ENCODE measurements around the gene ENTPD5.
A peak's percentile ranks its signal among the peaks of the same experiment; 100 is the strongest.

Gene ENTPD5

GRCh38 chr14:73988065-73988464 is 31.0 kb downstream of the ENTPD5 start:
- peaks cover 18 to 34% of the 10 kb centered on the region in 2 donors for H3K36me3 ChIP-seq (ENCODE audit: control insufficient read depth in 1 of 2, insufficient read depth in 2 of 2, low read length in 2 of 2)
- H3K9ac ChIP-seq (ENCODE audit: low read depth in 1 of 2, low read length in 2 of 2), result no peak overlapping the region
- no peak overlapping the region for H3K27ac ChIP-seq (ENCODE audit: low read depth, low read length)
- no peak overlapping the region for H3K4me3 ChIP-seq (ENCODE audit: low read depth in 1 of 2, low read length in 2 of 2)
- H3K9me3 ChIP-seq (ENCODE audit: control insufficient read depth in 1 of 2, low read length in 2 of 2), result no peaks in the 10 kb centered on the region
- H3K27me3 ChIP-seq (ENCODE audit: control insufficient read depth in 1 of 2, insufficient read depth in 2 of 2, low read length in 2 of 2), result no peaks in the 10 kb centered on the region
- peaks cover 0 to 5% of the 10 kb centered on the region in 2 donors for H3K4me1 ChIP-seq (ENCODE audit: control insufficient read depth in 1 of 2, insufficient read depth in 2 of 2, low read length in 2 of 2)

DNA sequence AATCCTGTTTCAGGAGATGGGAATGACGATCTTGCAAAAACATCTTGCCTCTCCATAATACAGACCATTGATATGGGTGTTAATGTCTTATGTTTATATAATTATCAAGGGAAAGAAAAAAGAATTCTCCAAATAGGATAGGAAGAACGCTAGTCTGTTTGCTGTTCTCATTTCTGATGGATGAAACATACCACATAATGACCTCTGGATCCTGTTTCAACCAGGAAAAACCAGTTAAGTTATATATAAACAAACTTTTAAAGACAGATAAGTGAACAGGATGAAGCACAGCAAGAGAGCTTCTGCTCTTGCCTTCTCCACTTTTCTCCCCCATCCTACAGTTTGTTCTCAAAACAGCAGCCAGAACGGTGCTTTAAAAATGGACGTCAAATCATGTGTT is 41.2 kb downstream of the ENTPD5 start:
- Histone ChIP-seq H3K27ac (ENCODE audit: low read depth, low read length) (no peak overlapping the region), H3K9ac (ENCODE audit: low read depth in 1 of 2, low read length in 2 of 2) (no peak overlapping the region), H3K4me1 (ENCODE audit: control insufficient read depth in 1 of 2, insufficient read depth in 2 of 2, low read length in 2 of 2) (peaks cover 17 to 25% of the 10 kb centered on the region in 2 donors), H3K27me3 (ENCODE audit: control insufficient read depth in 1 of 2, insufficient read depth in 2 of 2, low read length in 2 of 2) (no peaks in the 10 kb centered on the region), H3K4me3 (ENCODE audit: low read depth in 1 of 2, low read length in 2 of 2) (no peak overlapping the region), H3K9me3 (ENCODE audit: control insufficient read depth in 1 of 2, low read length in 2 of 2) (no peaks in the 10 kb centered on the region), H3K36me3 (ENCODE audit: control insufficient read depth in 1 of 2, insufficient read depth in 2 of 2, low read length in 2 of 2) (peaks cover 26 to 44% of the 10 kb centered on the region in 2 donors)

GRCh38 chr14:73976125-73976524 is 43.0 kb downstream of the ENTPD5 start:
- H3K9me3 ChIP-seq (ENCODE audit: control insufficient read depth in 1 of 2, low read length in 2 of 2), result no peaks in the 10 kb centered on the region
- no peak overlapping the region for H3K27ac ChIP-seq (ENCODE audit: low read depth, low read length)
- peak overlapping the region in 1 of 2 donors; percentile 43 for H3K4me3 ChIP-seq (ENCODE audit: low read depth in 1 of 2, low read length in 2 of 2)
- peaks cover 17 to 25% of the 10 kb centered on the region in 2 donors for H3K4me1 ChIP-seq (ENCODE audit: control insufficient read depth in 1 of 2, insufficient read depth in 2 of 2, low read length in 2 of 2)
- peak overlapping the region in 1 of 2 donors; percentile 8 for H3K9ac ChIP-seq (ENCODE audit: low read depth in 1 of 2, low read length in 2 of 2)
- H3K27me3 ChIP-seq (ENCODE audit: control insufficient read depth in 1 of 2, insufficient read depth in 2 of 2, low read length in 2 of 2), result no peaks in the 10 kb centered on the region
- H3K36me3 ChIP-seq (ENCODE audit: control insufficient read depth in 1 of 2, insufficient read depth in 2 of 2, low read length in 2 of 2), result peaks cover 26 to 53% of the 10 kb centered on the region in 2 donors

DNA sequence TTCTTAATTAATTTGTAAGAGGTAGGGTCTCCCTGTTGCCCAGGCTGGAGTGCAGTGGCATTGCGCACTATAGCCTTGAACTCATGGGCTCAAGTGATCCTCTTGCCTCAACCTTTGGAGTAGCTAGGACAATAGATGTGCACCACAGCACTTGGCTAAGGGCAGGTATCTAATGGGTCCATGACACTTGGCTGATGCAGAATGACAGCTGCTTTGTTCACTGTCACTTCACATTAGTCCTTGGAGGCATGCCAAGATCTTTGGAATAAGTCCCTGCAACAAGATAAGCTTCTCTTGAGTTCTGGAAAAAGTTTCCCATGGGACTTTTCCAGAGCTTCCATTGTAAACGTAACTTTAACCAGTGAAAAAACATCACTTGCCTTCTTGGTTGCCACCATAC is 45.6 kb downstream of the ENTPD5 start:
- H3K9ac ChIP-seq (ENCODE audit: low read depth in 1 of 2, low read length in 2 of 2), result no peak overlapping the region
- H3K27ac ChIP-seq (ENCODE audit: low read depth, low read length), result no peak overlapping the region
- H3K4me3 ChIP-seq (ENCODE audit: low read depth in 1 of 2, low read length in 2 of 2), result no peak overlapping the region
- peaks cover 17 to 25% of the 10 kb centered on the region in 2 donors for H3K4me1 ChIP-seq (ENCODE audit: control insufficient read depth in 1 of 2, insufficient read depth in 2 of 2, low read length in 2 of 2)
- H3K9me3 ChIP-seq (ENCODE audit: control insufficient read depth in 1 of 2, low read length in 2 of 2), result no peaks in the 10 kb centered on the region
- no peaks in the 10 kb centered on the region for H3K27me3 ChIP-seq (ENCODE audit: control insufficient read depth in 1 of 2, insufficient read depth in 2 of 2, low read length in 2 of 2)
- peaks cover 35 to 71% of the 10 kb centered on the region in 2 donors for H3K36me3 ChIP-seq (ENCODE audit: control insufficient read depth in 1 of 2, insufficient read depth in 2 of 2, low read length in 2 of 2)

DNA sequence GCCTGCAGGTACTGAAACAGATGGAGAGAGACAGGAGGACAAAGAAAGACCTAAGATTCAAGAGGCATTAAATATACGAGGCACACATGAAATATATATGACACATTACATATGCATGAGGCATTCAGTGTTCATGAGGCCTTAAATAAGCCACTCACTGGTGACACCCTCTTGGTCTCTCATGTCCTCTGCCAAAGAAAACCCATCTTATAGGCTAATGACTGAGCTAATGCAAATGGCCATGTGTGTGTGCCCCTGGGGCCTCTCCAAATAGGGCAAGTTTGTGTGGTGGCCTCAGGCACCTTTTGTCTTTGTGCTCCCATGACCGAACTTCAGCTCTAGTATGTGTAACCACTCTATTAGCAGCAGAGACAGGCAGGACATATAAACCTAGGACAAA is 50.2 kb downstream of the ENTPD5 start:
- Histone ChIP-seq H3K4me1 (ENCODE audit: control insufficient read depth in 1 of 2, insufficient read depth in 2 of 2, low read length in 2 of 2) (no peaks in the 10 kb centered on the region), H3K9ac (ENCODE audit: low read depth in 1 of 2, low read length in 2 of 2) (no peak overlapping the region), H3K27me3 (ENCODE audit: control insufficient read depth in 1 of 2, insufficient read depth in 2 of 2, low read length in 2 of 2) (no peaks in the 10 kb centered on the region), H3K36me3 (ENCODE audit: control insufficient read depth in 1 of 2, insufficient read depth in 2 of 2, low read length in 2 of 2) (peaks cover 29 to 79% of the 10 kb centered on the region in 2 donors), H3K9me3 (ENCODE audit: control insufficient read depth in 1 of 2, low read length in 2 of 2) (no peaks in the 10 kb centered on the region), H3K4me3 (ENCODE audit: low read depth in 1 of 2, low read length in 2 of 2) (no peak overlapping the region), H3K27ac (ENCODE audit: low read depth, low read length) (no peak overlapping the region)

- Histone ChIP-seq H3K9me3 (ENCODE audit: control insufficient read depth in 1 of 2, low read length in 2 of 2) (no peaks in the 10 kb centered on the region), H3K9ac (ENCODE audit: low read depth in 1 of 2, low read length in 2 of 2) (no peak overlapping the region), H3K27me3 (ENCODE audit: control insufficient read depth in 1 of 2, insufficient read depth in 2 of 2, low read length in 2 of 2) (no peaks in the 10 kb centered on the region), H3K27ac (ENCODE audit: low read depth, low read length) (no peak overlapping the region), H3K4me1 (ENCODE audit: control insufficient read depth in 1 of 2, insufficient read depth in 2 of 2, low read length in 2 of 2) (no peaks in the 10 kb centered on the region), H3K36me3 (ENCODE audit: control insufficient read depth in 1 of 2, insufficient read depth in 2 of 2, low read length in 2 of 2) (peaks cover 41 to 75% of the 10 kb centered on the region in 2 donors), H3K4me3 (ENCODE audit: low read depth in 1 of 2, low read length in 2 of 2) (no peak overlapping the region)
Measured at GRCh38 chr14:73965216-73965615, 53.9 kb downstream of the ENTPD5 start.

- peaks cover 42 to 84% of the 10 kb centered on the region in 2 donors for H3K36me3 ChIP-seq (ENCODE audit: control insufficient read depth in 1 of 2, insufficient read depth in 2 of 2, low read length in 2 of 2)
Measured at GRCh38 chr14:73961192-73961591, 57.9 kb downstream of the ENTPD5 start.

DNA sequence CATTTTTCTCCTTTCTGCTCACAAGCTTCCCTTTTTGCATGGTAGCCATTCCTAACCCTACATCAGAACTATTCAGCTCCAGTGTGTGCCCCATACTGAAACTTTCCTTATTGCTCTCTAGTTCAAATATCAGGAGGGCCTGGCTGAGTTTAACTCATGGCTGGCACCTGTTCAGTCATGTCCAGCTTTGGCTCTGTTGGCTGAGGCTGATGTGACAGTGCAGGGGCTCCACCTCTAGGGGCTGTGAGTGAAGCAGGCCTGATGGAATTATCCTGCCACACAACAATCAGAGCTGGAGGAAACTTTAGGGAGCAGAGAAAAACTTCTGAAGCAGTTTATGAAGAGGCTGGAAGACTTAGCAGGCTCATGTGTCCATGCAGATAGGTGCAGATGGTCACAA is 60.5 kb downstream of the ENTPD5 start:
- no peak overlapping the region for H3K27ac ChIP-seq (ENCODE audit: low read depth, low read length)
- H3K9me3 ChIP-seq (ENCODE audit: control insufficient read depth in 1 of 2, low read length in 2 of 2), result no peaks in the 10 kb centered on the region
- no peaks in the 10 kb centered on the region for H3K4me1 ChIP-seq (ENCODE audit: control insufficient read depth in 1 of 2, insufficient read depth in 2 of 2, low read length in 2 of 2)
- no peak overlapping the region for H3K4me3 ChIP-seq (ENCODE audit: low read depth in 1 of 2, low read length in 2 of 2)
- H3K27me3 ChIP-seq (ENCODE audit: control insufficient read depth in 1 of 2, insufficient read depth in 2 of 2, low read length in 2 of 2), result no peaks in the 10 kb centered on the region
- H3K36me3 ChIP-seq (ENCODE audit: control insufficient read depth in 1 of 2, insufficient read depth in 2 of 2, low read length in 2 of 2), result peaks cover 47 to 78% of the 10 kb centered on the region in 2 donors
- no peak overlapping the region for H3K9ac ChIP-seq (ENCODE audit: low read depth in 1 of 2, low read length in 2 of 2)

More at GRCh38 chr14:73961192-73961591, 57.9 kb downstream of the ENTPD5 start:
- Histone ChIP-seq H3K9ac (ENCODE audit: low read depth in 1 of 2, low read length in 2 of 2) (no peak overlapping the region), H3K4me1 (ENCODE audit: control insufficient read depth in 1 of 2, insufficient read depth in 2 of 2, low read length in 2 of 2) (no peaks in the 10 kb centered on the region), H3K9me3 (ENCODE audit: control insufficient read depth in 1 of 2, low read length in 2 of 2) (no peaks in the 10 kb centered on the region), H3K27me3 (ENCODE audit: control insufficient read depth in 1 of 2, insufficient read depth in 2 of 2, low read length in 2 of 2) (no peaks in the 10 kb centered on the region), H3K27ac (ENCODE audit: low read depth, low read length) (no peak overlapping the region), H3K4me3 (ENCODE audit: low read depth in 1 of 2, low read length in 2 of 2) (no peak overlapping the region)

GRCh38 chr14:73955674-73956073 is 63.4 kb downstream of the ENTPD5 start:
- peaks cover 0 to 4% of the 10 kb centered on the region in 2 donors for H3K4me1 ChIP-seq (ENCODE audit: control insufficient read depth in 1 of 2, insufficient read depth in 2 of 2, low read length in 2 of 2)
- H3K27me3 ChIP-seq (ENCODE audit: control insufficient read depth in 1 of 2, insufficient read depth in 2 of 2, low read length in 2 of 2), result no peaks in the 10 kb centered on the region
- H3K9me3 ChIP-seq (ENCODE audit: control insufficient read depth in 1 of 2, low read length in 2 of 2), result no peaks in the 10 kb centered on the region
- no peak overlapping the region for H3K4me3 ChIP-seq (ENCODE audit: low read depth in 1 of 2, low read length in 2 of 2)
- H3K27ac ChIP-seq (ENCODE audit: low read depth, low read length), result no peak overlapping the region
- H3K36me3 ChIP-seq (ENCODE audit: control insufficient read depth in 1 of 2, insufficient read depth in 2 of 2, low read length in 2 of 2), result peaks cover 38 to 60% of the 10 kb centered on the region in 2 donors
- no peak overlapping the region for H3K9ac ChIP-seq (ENCODE audit: low read depth in 1 of 2, low read length in 2 of 2)

GRCh38 chr14:73953731-73954130 is 65.4 kb downstream of the ENTPD5 start:
- H3K9ac ChIP-seq (ENCODE audit: low read depth in 1 of 2, low read length in 2 of 2), result no peak overlapping the region
- no peak overlapping the region for H3K27ac ChIP-seq (ENCODE audit: low read depth, low read length)
- H3K9me3 ChIP-seq (ENCODE audit: control insufficient read depth in 1 of 2, low read length in 2 of 2), result no peaks in the 10 kb centered on the region
- H3K27me3 ChIP-seq (ENCODE audit: control insufficient read depth in 1 of 2, insufficient read depth in 2 of 2, low read length in 2 of 2), result no peaks in the 10 kb centered on the region
- H3K36me3 ChIP-seq (ENCODE audit: control insufficient read depth in 1 of 2, insufficient read depth in 2 of 2, low read length in 2 of 2), result peaks cover 23 to 41% of the 10 kb centered on the region in 2 donors
- H3K4me3 ChIP-seq (ENCODE audit: low read depth in 1 of 2, low read length in 2 of 2), result no peak overlapping the region
- peaks cover 0 to 5% of the 10 kb centered on the region in 2 donors for H3K4me1 ChIP-seq (ENCODE audit: control insufficient read depth in 1 of 2, insufficient read depth in 2 of 2, low read length in 2 of 2)
